ENCODE data around the gene UBE2E2.

DNA sequence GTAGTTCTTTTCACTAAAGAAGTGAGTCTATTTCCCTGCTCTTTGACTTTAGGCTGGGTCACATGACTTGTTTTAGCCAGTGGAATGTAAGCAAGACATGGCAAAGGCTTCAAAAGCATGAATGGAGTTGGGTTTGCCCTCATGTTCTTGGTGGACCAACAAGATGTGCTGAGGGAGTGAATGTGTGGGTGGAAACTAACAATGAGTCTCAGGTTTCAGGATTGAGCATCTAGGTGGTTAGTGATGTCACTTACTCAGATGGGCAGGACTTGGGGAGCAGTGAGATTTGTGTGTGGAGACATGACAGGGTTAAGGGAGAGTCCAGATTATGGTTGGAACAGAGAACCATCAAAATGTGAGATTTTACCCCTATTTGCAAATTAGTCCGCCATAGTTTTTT lies 421.2 kb downstream of the UBE2E2 start:
- TF ChIP-seq AEBP2 (tag by site-specific recombination; IDR thresholded peaks at IDR 0.05; ENCODE audit: borderline replicate concordance) (no peak), CTCF (tag by site-specific recombination; IDR thresholded peaks at IDR 0.05) (no peak), ZSCAN23 (tag by site-specific recombination; IDR thresholded peaks at IDR 0.05) (no peak), ZNF24 (tag by site-specific recombination; IDR thresholded peaks at IDR 0.05) (no peak), YY1 (tag by site-specific recombination; IDR thresholded peaks at IDR 0.05) (no peak), ZNF274 (IDR thresholded peaks at IDR 0.05; ENCODE audit: low read length) (no peak), ZNF274 (tag by site-specific recombination; IDR thresholded peaks at IDR 0.05; ENCODE audit: borderline replicate concordance) (no peak), ZNF585B (tag by site-specific recombination; IDR thresholded peaks at IDR 0.05) (no peak)

Data from HEK293 (cell line).